GM21528 (cell line): ENCODE results near the gene SNX1.
"Not testable (repeated sequence)": the region's sequence is repeated elsewhere in the genome, so short reads cannot be mapped to it uniquely, and the experiment has no call there.

Experiments
- ATAC-seq: cut with Tn5 transposase; IDR thresholded peaks from one replicate; pipeline ENCODE4 v1.9.1; 2021; ENCODE audit warnings: mild to moderate bottlenecking, moderate library complexity; ENCODE audit not compliant: unreplicated experiment, low FRiP score

Gene SNX1

GRCh38 chr15:64095795-64096667 lies at the start of gene SNX1:
SNX1 (plus strand) TSS chr15:64095982; CDS start chr15:64096014, 32 bp downstream.
- ATAC-seq = peak; percentile 45

GRCh38 chr15:64046421-64047153 lies 49.2 kb upstream of the SNX1 start, which contains the start of gene DAPK2:
DAPK2 (minus strand) TSS chr15:64046485; CDS start chr15:64040261, 6,224 bp downstream.
- ATAC-seq = peak; percentile 60

- ATAC-seq = no peak
These were observed 46.9 kb upstream of the SNX1 start for GRCh38 chr15:64048781-64049460.

- ATAC-seq = no peak
These were observed 45.3 kb upstream of the SNX1 start for GRCh38 chr15:64050281-64051092.

GRCh38 chr15:64051093-64051402 lies 44.7 kb upstream of the SNX1 start:
- no peak for ATAC-seq

- ATAC-seq = no peak
These were observed 44.1 kb upstream of the SNX1 start for GRCh38 chr15:64051407-64052259.

- no peak for ATAC-seq
These were observed 42.8 kb upstream of the SNX1 start for GRCh38 chr15:64052925-64053491.

GRCh38 chr15:64053674-64054073 lies 42.1 kb upstream of the SNX1 start:
- ATAC-seq = not testable (repeated sequence)

- ATAC-seq = no peak
These were observed 37.5 kb upstream of the SNX1 start for GRCh38 chr15:64058279-64058678.

GRCh38 chr15:64059104-64059503 lies 36.7 kb upstream of the SNX1 start:
- not testable (repeated sequence) for ATAC-seq

- no peak for ATAC-seq
These were observed 35.1 kb upstream of the SNX1 start for GRCh38 chr15:64060716-64061115.

- no peak for ATAC-seq
These were observed 29.3 kb upstream of the SNX1 start for GRCh38 chr15:64066451-64066850.

- ATAC-seq = peak; percentile 60
These were observed 28.2 kb upstream of the SNX1 start for GRCh38 chr15:64067564-64068030.

- ATAC-seq = no peak
These were observed 27.6 kb upstream of the SNX1 start for GRCh38 chr15:64068133-64068532.

GRCh38 chr15:64070106-64070505 lies 25.7 kb upstream of the SNX1 start:
- ATAC-seq = no peak

- ATAC-seq = no peak
These were observed 24.6 kb upstream of the SNX1 start for GRCh38 chr15:64070965-64071851.

GRCh38 chr15:64071931-64072765 lies 23.6 kb upstream of the SNX1 start:
- no peak for ATAC-seq
